Stimulated activated CD4-positive, alpha-beta T cell treated with anti-CD3 and anti-CD28 coated beads, Interleukin-4, amount 100 ng/mL, for 1 hour (primary cell): ENCODE measurements around the gene DIAPH2.

ENCODE experiments used
- DNase-seq: peaks from one replicate; pipeline ENCODE4 v3.0.0-alpha.2; 2020

Gene DIAPH2

DNA sequence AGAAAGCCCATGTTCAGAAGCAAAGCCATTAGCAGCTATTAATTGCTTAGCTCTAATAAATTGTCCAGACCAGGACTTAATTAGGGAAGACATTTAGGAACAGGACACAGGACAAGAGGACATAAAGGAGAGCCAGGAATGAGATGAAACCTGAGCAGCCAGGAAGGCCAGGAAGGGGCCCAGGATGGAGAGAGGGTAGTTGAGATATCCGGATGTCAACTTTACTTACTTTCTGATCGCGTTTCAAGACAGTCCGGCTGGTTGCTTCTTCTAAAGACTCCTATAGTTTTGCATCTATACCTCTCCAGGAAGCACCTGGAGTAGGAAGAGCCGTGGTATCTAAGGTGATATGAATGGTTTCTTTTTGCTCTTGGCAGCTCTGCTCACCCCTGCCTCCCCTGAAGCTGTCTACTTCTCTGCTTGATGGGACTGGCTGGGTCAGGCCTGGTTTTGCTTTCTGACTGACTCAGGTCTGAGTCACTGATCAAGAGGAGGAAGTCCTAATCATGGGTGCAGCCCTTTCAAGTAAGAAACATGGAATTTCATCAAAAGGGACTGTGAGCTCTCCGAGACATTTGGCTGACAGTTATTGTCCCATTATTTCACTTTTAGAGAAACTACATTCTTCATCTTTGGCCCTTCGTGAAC is 932.4 kb downstream of the DIAPH2 start:
- no peak for DNase-seq

DNA sequence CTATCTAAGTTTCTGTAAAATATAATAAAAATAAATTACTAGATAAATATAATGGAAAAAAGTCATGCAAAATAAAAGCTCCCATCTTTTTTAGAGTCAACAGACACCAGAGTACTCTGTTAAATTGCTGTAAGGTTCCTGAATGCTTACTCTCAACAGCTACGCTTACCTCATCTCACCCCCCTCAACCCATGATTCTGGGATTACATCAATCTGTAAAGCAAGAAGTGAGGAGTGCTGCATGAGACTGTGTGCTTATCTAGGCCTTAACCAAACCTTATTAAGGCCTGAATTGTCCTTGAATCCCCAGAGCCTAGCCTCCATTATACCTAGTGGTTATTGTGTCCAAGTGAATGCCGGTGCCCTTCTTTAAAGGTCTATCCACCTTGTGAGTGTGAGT is 934.9 kb downstream of the DIAPH2 start:
- no peak for DNase-seq

DNA sequence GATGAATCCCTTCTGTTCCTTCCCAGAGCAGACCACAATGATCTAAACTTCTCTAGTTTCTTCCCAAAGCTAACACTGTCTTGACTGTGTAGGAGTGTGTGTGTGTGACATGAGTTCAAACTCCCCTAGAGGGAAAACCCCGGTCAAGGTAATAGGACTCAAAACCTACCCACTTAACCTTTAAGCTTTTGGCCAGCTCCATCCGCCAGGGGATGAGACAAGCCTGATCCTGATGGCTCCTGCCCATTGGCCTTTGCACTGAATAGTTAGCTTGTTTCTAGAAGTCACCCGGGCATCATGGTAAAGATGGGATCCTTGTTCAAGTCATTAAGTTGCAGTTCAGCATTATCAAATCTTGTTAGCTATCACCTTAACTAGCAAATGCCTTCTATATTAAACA is 937.5 kb downstream of the DIAPH2 start:
- no peak for DNase-seq

DNA sequence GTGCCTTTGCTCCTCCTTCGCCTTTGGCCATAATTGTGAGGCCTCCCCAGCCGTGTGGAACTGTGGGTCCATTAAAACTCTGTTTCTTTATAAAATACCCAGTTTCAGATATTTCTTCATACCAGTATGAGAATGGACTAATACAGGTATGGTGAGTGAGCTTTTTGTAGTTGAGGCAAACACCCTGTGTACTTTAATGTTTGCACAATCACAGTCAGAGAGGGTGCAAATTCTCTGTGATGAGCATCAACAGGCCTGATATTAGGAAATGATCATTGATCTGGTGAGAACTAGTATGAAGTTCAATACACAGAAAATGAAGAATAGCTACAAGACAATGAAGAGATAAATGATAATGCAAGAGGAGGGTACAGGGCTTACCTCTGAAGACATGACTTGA is 943.7 kb downstream of the DIAPH2 start:
- DNase-seq: no peak

DNA sequence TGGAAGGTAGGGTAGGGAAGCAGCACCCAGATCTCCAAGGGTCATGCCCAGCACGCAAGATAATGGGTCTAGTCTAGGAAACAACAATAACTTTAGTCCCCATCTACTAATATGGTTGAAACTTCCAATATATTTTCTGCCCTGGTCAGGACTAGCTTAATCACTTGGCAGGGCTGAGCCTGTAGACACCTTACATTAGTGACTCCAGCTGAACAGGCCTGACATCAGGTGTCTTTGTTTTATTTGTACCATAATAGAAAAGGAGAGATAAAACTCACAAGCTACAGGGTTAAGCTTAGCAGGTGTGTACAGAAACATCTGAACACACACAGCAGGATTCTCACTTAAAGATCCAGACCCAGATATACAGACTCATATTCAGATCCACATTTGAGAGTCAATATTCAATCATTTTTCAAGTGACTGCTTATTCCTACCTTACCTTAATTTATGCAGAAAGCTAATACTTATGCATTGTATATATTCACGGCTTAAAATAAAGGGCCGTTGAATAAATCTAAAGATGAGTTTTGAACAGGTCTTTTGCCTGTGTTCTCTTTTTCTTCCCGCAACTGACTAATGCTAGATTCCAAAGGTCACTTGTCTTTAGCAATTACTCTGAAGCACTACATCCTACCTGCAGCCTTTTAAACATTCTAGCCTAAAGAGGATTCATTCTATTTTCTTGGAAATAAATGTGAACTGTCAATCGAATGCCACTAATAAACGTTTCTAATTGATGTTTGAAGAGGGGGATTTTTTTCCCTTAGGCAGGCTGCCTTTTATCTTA is 944.4 kb downstream of the DIAPH2 start:
- DNase-seq: no peak

DNA sequence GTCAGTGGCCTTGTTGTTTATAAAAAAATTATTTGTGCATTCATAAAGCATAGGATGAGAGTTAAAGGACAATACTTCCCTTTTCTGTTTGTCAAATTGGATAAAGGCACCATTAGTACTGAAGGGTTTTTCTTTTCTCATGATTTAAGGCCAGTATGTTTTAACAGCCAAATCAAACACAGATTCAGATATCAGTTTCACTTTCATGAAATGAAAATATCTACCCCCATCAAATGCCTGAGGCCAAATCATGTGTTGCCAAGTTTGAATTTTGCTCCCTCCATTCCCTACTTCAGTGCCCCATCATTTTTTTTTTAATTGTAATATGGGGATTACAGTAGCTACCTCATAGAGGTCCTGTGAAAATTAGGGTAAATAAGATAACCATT is 944.9 kb downstream of the DIAPH2 start:
- no peak for DNase-seq

DNA sequence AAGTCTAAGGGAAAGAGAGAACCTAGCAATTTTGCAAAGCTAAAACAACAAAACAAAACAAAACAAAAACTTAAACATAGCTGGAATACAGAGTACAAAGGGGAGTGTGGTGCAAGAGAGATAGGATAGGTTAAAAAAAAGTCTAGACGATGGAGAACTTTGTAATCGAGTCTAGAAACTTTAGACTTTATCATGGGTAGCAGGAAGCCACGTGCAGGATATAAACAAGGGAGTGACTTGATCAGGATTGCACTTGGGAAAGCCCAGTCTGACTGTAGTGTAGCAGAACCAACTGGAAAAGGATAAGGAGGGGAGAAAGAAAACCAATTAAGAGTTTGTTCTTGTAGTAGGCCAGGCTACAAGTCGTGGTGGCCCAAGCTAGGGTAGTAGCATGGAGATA is 949.2 kb downstream of the DIAPH2 start:
- DNase-seq: no peak

- DNase-seq: no peak
Observed at GRCh38 chrX:97636473-97637140, 952.0 kb downstream of the DIAPH2 start.

DNA sequence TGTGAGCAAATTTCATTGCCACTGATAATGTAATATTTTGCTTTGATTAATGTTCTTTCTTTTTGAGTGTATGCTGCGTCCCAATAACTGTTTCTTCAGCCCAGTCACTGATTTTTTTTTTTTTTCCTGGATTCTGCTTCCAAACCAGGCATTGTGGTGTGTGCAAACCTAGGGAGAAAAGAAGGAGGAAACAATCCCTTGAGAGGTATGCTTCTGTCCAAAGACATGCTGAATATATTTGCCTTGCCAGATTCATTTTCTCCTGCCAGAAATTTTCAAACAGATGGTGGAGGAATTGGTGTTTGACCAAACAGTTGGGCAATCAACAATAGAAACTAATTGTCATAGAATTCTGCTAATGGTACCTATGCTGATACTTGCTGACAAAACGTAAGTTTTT is 952.6 kb downstream of the DIAPH2 start:
- DNase-seq: no peak

DNA sequence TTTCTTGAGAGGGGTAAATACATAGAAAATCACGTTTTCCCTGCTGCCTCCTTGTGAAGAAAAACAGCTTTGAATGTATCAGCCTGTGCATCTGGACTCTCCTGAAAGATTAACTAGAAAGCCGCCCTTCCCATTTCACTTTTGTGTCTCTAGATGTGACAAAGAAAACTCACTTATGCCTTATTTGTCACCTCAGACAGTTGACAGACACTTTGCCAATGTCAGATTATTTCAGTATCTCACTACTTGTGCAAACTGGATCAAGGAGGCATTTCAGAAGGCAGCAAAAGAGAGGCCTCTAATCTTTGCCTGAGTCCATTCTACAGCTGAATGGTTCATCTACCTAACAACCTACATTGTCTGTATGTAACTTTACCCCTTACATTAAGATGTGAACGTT is 954.0 kb downstream of the DIAPH2 start:
- no peak for DNase-seq

DNA sequence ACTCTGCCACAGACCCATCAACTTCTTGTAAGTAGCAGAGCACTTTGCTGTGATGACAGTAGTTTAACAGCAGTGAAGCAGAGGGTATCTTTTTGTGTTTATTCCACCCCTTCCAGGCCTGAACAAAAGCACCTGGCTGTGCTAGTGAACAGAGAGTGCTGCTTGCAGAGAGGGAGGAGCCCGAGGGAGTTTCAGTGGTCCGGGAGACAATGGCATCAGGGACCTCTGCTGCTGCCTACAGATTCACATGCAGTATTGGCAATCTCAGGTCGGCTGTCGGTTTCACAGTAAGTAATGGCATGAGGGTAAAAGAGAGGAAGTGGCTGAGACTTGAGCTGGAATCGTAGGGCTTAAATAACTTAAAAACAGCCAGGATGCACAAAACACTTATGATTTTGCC is 954.9 kb downstream of the DIAPH2 start:
- DNase-seq: no peak
